Stimulated activated CD4-positive, alpha-beta T cell treated with anti-CD3 and anti-CD28 coated beads, Interleukin-15, amount 100 ng/mL, for 48 hours (primary cell): ENCODE measurements around the gene MAP9.
A peak's percentile ranks its signal among the peaks of the same experiment; 100 is the strongest.
"Not testable (repeated sequence)": the region's sequence is repeated elsewhere in the genome, so short reads cannot be mapped to it uniquely, and the experiment has no call there.

ENCODE experiments used
- DNase-seq, 2 donors: peaks; one replicate each; pipeline ENCODE4 v3.0.0-alpha.2; 2020; ENCODE audit warnings: low read depth in 2 of 2

Gene MAP9

GRCh38 chr4:155376387-155377268 is at the start of gene MAP9:
MAP9 (minus strand) TSS chr4:155376965; CDS start chr4:155375850, 1,115 bp downstream.
- peak; percentile 86 to 87 for DNase-seq

GRCh38 chr4:155424778-155425177 is 48.0 kb upstream of the MAP9 start:
- DNase-seq: not testable (repeated sequence)

GRCh38 chr4:155423671-155424070 is 46.9 kb upstream of the MAP9 start:
- DNase-seq: no peak

- no peak for DNase-seq
These were observed 42.5 kb upstream of the MAP9 start for GRCh38 chr4:155419266-155419665.

- no peak for DNase-seq
These were observed 38.9 kb upstream of the MAP9 start for GRCh38 chr4:155415662-155416061.

- DNase-seq: no peak
These were observed 36.7 kb upstream of the MAP9 start for GRCh38 chr4:155413451-155413850.

GRCh38 chr4:155411546-155411945 is 34.8 kb upstream of the MAP9 start:
- DNase-seq: no peak

- DNase-seq: no peak
These were observed 32.0 kb upstream of the MAP9 start for GRCh38 chr4:155408796-155409195.

- DNase-seq: no peak
These were observed 30.7 kb upstream of the MAP9 start for GRCh38 chr4:155407480-155407879.

GRCh38 chr4:155405059-155405458 is 28.3 kb upstream of the MAP9 start:
- DNase-seq: no peak

- no peak for DNase-seq
These were observed 27.1 kb upstream of the MAP9 start for GRCh38 chr4:155403886-155404285.

GRCh38 chr4:155402941-155403340 is 26.2 kb upstream of the MAP9 start:
- no peak for DNase-seq

- DNase-seq: no peak
These were observed 24.1 kb upstream of the MAP9 start for GRCh38 chr4:155400893-155401292.

- DNase-seq: no peak
These were observed 23.4 kb upstream of the MAP9 start for GRCh38 chr4:155399974-155400697.

GRCh38 chr4:155392481-155393184 is 15.9 kb upstream of the MAP9 start:
- DNase-seq: no peak

- DNase-seq: no peak
These were observed 15.2 kb upstream of the MAP9 start for GRCh38 chr4:155391932-155392331.

GRCh38 chr4:155388162-155388561 is 11.4 kb upstream of the MAP9 start:
- no peak for DNase-seq

GRCh38 chr4:155383541-155383940 is 6.8 kb upstream of the MAP9 start:
- no peak for DNase-seq

- no peak for DNase-seq
These were observed 511 bp upstream of the MAP9 start for GRCh38 chr4:155377276-155377675.

GRCh38 chr4:155371432-155372043 is 5.2 kb downstream of the MAP9 start:
- no peak for DNase-seq

GRCh38 chr4:155367608-155368007 is 9.2 kb downstream of the MAP9 start:
- no peak for DNase-seq
